GM12891 (cell line): ENCODE results near the gene MRPS35.

Source experiments
- POLR2AphosphoS5 ChIP-seq: IDR thresholded peaks from 2 replicates; pipeline ENCODE4 v1.6.1; 2011; ENCODE audit warnings: low read depth, low read length, control low read depth
- TAF1 ChIP-seq: IDR thresholded peaks from 2 replicates; pipeline ENCODE4 v1.6.1; 2011; ENCODE audit warnings: low read depth, low read length, control low read depth

DNA sequence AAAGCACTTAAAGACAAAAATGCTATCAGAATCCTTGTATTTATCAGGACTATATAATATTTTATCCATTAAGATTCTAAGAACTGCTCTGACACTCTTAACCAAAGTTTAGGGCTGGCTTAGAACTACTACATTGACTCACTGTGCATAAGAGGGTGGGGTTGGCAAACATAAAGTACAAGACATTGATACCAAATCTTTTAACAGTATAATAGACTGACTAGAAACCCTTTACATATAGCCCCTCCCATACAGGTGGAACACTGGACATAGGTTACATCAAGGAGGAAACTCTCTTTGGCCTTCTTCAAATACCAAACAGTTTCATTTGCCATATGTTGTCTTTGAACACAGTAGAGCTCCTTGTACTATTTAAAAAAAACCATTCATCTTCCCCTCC lies 30.0 kb upstream of the MRPS35 start:
- TF ChIP-seq POLR2AphosphoS5 (no peak), TAF1 (no peak)
